ENCODE measurements around the gene ITGAV.

ITGAV gene

DNA sequence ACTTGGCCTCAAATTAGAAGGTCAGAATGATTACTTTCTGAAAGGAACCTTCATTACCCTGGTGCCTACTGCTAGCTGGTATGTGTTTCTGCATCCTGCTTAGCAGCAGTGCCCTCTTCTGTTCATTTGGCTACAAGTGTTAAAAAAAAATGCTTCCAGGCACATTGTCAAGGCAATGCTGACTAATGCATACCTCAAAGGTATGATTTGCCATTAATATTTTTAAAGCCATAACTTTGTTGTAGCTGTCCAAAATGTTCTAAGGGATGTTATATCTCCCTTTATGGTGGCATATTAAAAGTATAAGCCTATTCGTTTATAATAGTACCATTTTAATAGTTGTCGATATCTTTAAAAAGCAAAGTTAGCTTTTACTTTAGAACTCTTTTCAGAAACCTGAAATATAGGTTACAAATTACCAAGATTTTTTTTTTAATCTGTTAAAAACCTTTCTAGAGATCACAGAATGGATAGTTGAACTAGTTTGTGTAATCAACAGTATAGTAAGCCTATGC is 52.0 kb downstream of the ITGAV start:
- Histone ChIP-seq H3K36me3 (ENCODE audit: insufficient read depth, low read depth, low read length) (peaks cover 63% of the 10 kb centered on the region), H3K27ac (ENCODE audit: low read length) (no peak overlapping the region), H3K9ac (ENCODE audit: low read depth, low read length) (no peak overlapping the region), H3K27me3 (ENCODE audit: insufficient read depth, low read length) (no peaks in the 10 kb centered on the region), H3K9me3 (ENCODE audit: insufficient read depth, low read depth, low read length) (no peaks in the 10 kb centered on the region), H3K4me3 (ENCODE audit: low read length) (no peak overlapping the region), H3K4me1 (ENCODE audit: insufficient read depth, low read length) (no peaks in the 10 kb centered on the region; the same call in 1 of the 2 replicates)

DNA sequence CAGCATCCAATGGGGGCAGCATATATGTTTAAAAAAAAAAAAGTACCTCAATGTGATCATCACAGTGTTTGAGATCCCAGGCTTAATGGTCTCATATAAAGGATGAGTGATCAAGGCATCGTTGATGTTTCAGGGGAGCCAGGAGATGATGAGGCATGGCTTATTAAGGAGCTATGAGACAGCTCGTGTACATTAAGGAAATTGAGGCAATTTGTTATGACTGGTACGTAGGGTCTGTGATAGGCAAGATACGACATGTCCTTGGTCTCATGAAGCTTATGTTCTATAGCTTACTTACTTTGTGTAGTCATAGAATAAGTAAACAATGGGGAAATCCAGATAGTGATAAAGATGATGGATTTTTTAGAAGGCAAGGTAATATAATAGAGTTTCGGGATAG is 54.9 kb downstream of the ITGAV start:
- no peak overlapping the region for H3K4me3 ChIP-seq (ENCODE audit: low read length)
- peaks cover 55% of the 10 kb centered on the region; the same call in 1 of the 2 replicates for H3K36me3 ChIP-seq (ENCODE audit: insufficient read depth, low read depth, low read length)
- H3K4me1 ChIP-seq (ENCODE audit: insufficient read depth, low read length) = no peaks in the 10 kb centered on the region

DNA sequence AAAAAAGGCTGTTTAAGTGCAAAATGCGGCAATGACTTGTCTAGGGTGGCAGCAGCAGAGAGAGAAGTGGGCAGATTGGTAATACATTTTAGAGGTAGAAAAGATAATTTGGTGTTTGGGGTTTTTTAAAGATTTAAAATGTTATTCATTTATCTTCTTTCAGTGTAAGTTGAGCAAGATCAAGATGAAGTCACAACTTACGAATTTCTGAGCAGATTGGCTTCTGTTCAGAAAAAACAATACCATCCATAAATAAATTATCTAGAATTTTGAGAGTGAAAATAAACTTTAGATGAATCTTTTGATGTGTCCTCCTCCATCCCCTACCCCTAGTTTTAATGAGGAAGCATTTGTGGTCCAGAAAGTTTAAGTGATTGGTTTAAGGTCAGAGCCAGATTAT is 56.1 kb downstream of the ITGAV start:
- Histone ChIP-seq H3K9ac (ENCODE audit: low read depth, low read length) (no peak overlapping the region), H3K4me3 (ENCODE audit: low read length) (no peak overlapping the region), H3K9me3 (ENCODE audit: insufficient read depth, low read depth, low read length) (no peaks in the 10 kb centered on the region), H3K36me3 (ENCODE audit: insufficient read depth, low read depth, low read length) (peaks cover 43% of the 10 kb centered on the region; the same call in 1 of the 2 replicates), H3K27me3 (ENCODE audit: insufficient read depth, low read length) (no peaks in the 10 kb centered on the region), H3K4me1 (ENCODE audit: insufficient read depth, low read length) (no peaks in the 10 kb centered on the region), H3K27ac (ENCODE audit: low read length) (no peak overlapping the region)

More for the DNA sequence above, 54.9 kb downstream of the ITGAV start:
- H3K9me3 ChIP-seq (ENCODE audit: insufficient read depth, low read depth, low read length) = no peaks in the 10 kb centered on the region
- H3K27ac ChIP-seq (ENCODE audit: low read length) = no peak overlapping the region
- H3K27me3 ChIP-seq (ENCODE audit: insufficient read depth, low read length) = no peaks in the 10 kb centered on the region
- no peak overlapping the region for H3K9ac ChIP-seq (ENCODE audit: low read depth, low read length)

DNA sequence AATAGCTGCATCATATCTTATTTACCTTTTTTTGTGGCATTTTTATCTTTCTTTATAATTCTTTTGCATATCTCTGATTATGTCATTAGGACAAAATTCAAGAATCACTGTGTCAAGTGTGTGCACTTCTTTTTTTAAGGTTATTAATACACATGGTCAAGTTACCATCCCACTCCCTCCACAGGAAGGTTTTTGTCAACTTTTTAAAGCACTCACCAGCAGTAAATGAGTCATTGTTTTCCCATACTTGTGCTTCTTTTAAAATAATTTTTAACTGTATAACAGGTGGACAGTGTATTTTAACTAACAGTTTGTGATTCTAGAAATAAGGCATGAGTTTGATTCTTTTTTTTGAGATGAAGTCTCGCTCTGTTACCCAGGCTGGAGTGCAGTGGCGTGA is 58.3 kb downstream of the ITGAV start:
- H3K4me1 ChIP-seq (ENCODE audit: insufficient read depth, low read length) = no peaks in the 10 kb centered on the region
- no peak overlapping the region for H3K9ac ChIP-seq (ENCODE audit: low read depth, low read length)
- H3K27me3 ChIP-seq (ENCODE audit: insufficient read depth, low read length) = no peaks in the 10 kb centered on the region
- no peak overlapping the region for H3K27ac ChIP-seq (ENCODE audit: low read length)
- H3K9me3 ChIP-seq (ENCODE audit: insufficient read depth, low read depth, low read length) = no peaks in the 10 kb centered on the region
- no peak overlapping the region for H3K4me3 ChIP-seq (ENCODE audit: low read length)
- H3K36me3 ChIP-seq (ENCODE audit: insufficient read depth, low read depth, low read length) = peaks cover 24% of the 10 kb centered on the region; the same call in 1 of the 2 replicates

DNA sequence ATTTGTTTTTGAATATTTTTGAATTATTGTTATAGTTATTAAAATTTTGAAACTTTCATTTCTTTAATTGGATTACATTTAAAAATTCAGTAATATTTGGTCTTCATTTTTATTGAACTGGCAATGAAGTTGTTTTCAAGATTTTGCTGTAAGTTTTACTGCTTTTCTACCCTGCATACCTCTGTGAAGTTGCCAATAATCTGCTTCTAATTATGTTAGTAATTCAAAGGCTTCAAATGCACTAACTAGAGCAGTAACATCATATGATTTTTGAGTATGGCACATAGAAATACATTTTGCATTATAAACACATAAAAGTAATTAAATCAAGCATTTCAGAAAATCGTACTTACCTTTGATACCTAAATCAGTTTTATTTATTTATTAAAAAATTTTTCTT is 63.7 kb downstream of the ITGAV start:
- no peak overlapping the region for H3K9ac ChIP-seq (ENCODE audit: low read depth, low read length)
- H3K4me1 ChIP-seq (ENCODE audit: insufficient read depth, low read length) = no peaks in the 10 kb centered on the region
- no peak overlapping the region for H3K4me3 ChIP-seq (ENCODE audit: low read length)
- H3K9me3 ChIP-seq (ENCODE audit: insufficient read depth, low read depth, low read length) = no peaks in the 10 kb centered on the region
- no peak overlapping the region for H3K27ac ChIP-seq (ENCODE audit: low read length)
- no peaks in the 10 kb centered on the region for H3K27me3 ChIP-seq (ENCODE audit: insufficient read depth, low read length)
- peaks cover 33% of the 10 kb centered on the region for H3K36me3 ChIP-seq (ENCODE audit: insufficient read depth, low read depth, low read length)

DNA sequence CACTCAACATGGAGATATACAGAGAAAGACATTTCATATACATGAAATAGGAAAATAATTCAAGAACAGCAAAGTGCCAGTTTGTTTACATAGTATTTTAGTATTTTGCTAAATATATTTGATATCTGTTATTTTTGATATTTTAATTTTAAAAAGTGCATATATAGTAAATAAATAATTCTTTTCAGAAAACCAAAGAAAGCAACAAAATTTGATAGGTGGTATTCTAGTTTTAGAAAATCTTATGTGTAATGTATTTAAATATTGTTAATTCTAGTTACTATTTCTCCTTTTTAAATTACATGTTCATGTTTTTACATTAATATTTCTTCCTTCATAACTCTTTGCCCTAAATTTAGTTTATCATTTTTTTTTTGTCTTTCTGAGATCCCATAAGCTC is 69.5 kb downstream of the ITGAV start:
- H3K4me3 ChIP-seq (ENCODE audit: low read length) = no peak overlapping the region
- no peaks in the 10 kb centered on the region for H3K9me3 ChIP-seq (ENCODE audit: insufficient read depth, low read depth, low read length)
- no peaks in the 10 kb centered on the region for H3K27me3 ChIP-seq (ENCODE audit: insufficient read depth, low read length)
- no peak overlapping the region for H3K9ac ChIP-seq (ENCODE audit: low read depth, low read length)
- H3K4me1 ChIP-seq (ENCODE audit: insufficient read depth, low read length) = peaks cover 5% of the 10 kb centered on the region; the same call in 1 of the 2 replicates
- peaks cover 46% of the 10 kb centered on the region for H3K36me3 ChIP-seq (ENCODE audit: insufficient read depth, low read depth, low read length)
- no peak overlapping the region for H3K27ac ChIP-seq (ENCODE audit: low read length)

DNA sequence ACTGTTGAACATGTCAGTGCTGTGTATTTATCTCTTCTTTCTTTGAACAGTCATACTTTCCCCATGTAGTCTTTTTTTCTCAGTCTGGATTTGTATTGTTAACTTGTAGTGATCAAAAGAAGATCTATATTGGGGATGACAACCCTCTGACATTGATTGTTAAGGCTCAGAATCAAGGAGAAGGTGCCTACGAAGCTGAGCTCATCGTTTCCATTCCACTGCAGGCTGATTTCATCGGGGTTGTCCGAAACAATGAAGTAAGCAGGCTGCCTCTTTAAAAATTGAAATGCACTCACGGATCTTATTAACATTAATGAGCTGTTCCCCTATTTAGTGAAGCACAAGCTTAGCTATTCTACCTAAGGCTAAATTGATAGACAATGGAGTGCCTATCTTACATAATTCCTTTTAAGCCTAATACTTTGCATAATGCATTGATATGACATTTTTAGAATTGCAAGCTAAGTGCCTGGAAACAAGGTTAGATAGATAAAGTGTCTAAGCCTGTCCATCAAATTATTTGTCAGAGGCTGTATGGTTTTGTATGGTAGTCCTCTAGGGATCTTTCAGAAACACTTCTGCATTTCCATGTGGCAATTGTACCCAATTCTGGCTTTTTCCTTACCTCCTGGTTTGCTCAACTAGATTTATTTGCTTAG is 74.7 kb downstream of the ITGAV start:
- H3K4me1 ChIP-seq (ENCODE audit: insufficient read depth, low read length) = peaks cover 5% of the 10 kb centered on the region; the same call in 1 of the 2 replicates
- peaks cover 59% of the 10 kb centered on the region for H3K36me3 ChIP-seq (ENCODE audit: insufficient read depth, low read depth, low read length)
- H3K27me3 ChIP-seq (ENCODE audit: insufficient read depth, low read length) = no peaks in the 10 kb centered on the region
- no peak overlapping the region for H3K27ac ChIP-seq (ENCODE audit: low read length)
- H3K4me3 ChIP-seq (ENCODE audit: low read length) = no peak overlapping the region
- H3K9ac ChIP-seq (ENCODE audit: low read depth, low read length) = no peak overlapping the region
- H3K9me3 ChIP-seq (ENCODE audit: insufficient read depth, low read depth, low read length) = no peaks in the 10 kb centered on the region

DNA sequence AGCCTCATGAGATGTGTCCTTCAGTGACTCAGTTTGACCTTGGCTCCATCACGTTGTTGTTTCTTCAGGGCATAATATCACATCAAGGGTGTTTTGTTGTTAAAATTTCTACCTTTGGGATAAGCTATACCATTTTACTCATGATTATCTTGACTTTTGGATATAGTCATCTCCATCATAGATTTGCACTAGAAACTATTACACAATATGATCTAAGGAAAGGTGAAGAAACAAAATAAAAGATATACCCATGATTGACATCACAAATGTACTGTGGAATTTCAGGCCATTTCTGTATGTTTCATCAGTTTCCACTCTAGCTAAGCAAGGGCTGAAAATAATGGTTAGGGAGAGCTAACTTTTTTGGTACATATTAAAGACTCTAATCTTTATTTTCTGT is 79.3 kb downstream of the ITGAV start:
- H3K27me3 ChIP-seq (ENCODE audit: insufficient read depth, low read length) = no peaks in the 10 kb centered on the region
- no peak overlapping the region for H3K9ac ChIP-seq (ENCODE audit: low read depth, low read length)
- H3K4me3 ChIP-seq (ENCODE audit: low read length) = no peak overlapping the region
- H3K36me3 ChIP-seq (ENCODE audit: insufficient read depth, low read depth, low read length) = peaks cover 92% of the 10 kb centered on the region
- no peak overlapping the region for H3K27ac ChIP-seq (ENCODE audit: low read length)
- no peaks in the 10 kb centered on the region for H3K4me1 ChIP-seq (ENCODE audit: insufficient read depth, low read length)
- H3K9me3 ChIP-seq (ENCODE audit: insufficient read depth, low read depth, low read length) = peaks cover 14% of the 10 kb centered on the region

DNA sequence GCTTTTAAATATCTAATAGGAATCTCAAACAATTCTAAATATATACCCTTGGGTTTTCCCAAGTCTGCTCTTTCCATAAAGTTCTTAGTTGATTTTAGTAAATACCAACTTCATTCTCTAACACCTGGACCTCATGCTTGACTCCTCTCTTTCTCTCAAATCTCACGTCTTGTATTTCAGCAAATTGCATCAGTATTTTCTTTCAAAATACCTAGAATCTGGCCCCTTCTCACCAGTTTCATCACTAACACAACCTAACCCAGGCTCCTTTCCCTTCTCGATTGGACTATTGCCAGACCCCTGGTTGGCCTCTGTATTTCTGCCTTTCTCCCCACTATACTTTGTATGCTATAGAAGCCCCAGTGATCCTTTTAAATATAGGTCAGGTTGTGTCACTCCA is 81.0 kb downstream of the ITGAV start:
- Histone ChIP-seq H3K36me3 (ENCODE audit: insufficient read depth, low read depth, low read length) (peaks cover 93% of the 10 kb centered on the region), H3K9ac (ENCODE audit: low read depth, low read length) (no peak overlapping the region), H3K9me3 (ENCODE audit: insufficient read depth, low read depth, low read length) (peaks cover 14% of the 10 kb centered on the region), H3K27me3 (ENCODE audit: insufficient read depth, low read length) (no peaks in the 10 kb centered on the region), H3K4me1 (ENCODE audit: insufficient read depth, low read length) (no peaks in the 10 kb centered on the region), H3K27ac (ENCODE audit: low read length) (no peak overlapping the region), H3K4me3 (ENCODE audit: low read length) (no peak overlapping the region)

DNA sequence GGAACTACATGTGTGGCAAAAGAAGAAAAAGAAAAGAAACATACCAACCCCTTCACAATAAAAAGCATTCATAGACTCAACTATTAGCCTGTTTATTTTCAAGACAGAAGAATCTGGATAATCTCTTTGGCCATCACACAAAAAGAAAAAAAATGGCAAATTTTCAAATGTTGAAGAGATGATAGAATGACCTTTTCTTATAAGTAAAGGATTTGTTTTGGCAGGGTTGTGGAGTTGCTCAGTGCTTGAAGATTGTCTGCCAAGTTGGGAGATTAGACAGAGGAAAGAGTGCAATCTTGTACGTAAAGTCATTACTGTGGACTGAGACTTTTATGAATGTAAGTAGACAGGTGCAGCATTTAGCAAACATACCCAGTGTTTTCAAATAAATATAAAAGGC is 85.5 kb downstream of the ITGAV start:
- Histone ChIP-seq H3K9me3 (ENCODE audit: insufficient read depth, low read depth, low read length) (peaks cover 14% of the 10 kb centered on the region), H3K4me3 (ENCODE audit: low read length) (no peak overlapping the region), H3K36me3 (ENCODE audit: insufficient read depth, low read depth, low read length) (peaks cover 79% of the 10 kb centered on the region), H3K27ac (ENCODE audit: low read length) (no peak overlapping the region), H3K4me1 (ENCODE audit: insufficient read depth, low read length) (no peaks in the 10 kb centered on the region), H3K27me3 (ENCODE audit: insufficient read depth, low read length) (no peaks in the 10 kb centered on the region), H3K9ac (ENCODE audit: low read depth, low read length) (no peak overlapping the region)

DNA sequence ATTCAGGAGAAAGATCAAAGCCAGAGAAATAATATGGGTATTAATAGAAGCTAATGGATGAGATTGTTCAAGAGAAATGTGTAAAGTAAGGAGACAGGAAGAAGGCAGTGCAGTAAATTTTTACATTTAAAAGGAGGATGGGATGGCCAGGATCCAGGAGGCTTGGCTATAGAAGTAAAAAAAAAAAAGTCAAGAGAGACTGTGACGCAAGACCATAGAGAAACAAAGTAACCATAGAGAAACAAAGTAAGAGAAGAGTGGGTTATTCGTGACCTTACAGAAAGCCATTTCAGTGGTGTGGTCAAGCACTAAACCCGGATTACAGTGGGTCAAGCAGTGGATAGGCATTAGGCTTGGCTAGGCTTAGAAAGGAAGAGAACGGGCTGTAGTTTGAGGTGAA is 93.5 kb downstream of the ITGAV start:
- H3K27ac ChIP-seq (ENCODE audit: low read length) = no peak overlapping the region
- peaks cover 7% of the 10 kb centered on the region; the same call in 1 of the 2 replicates for H3K9me3 ChIP-seq (ENCODE audit: insufficient read depth, low read depth, low read length)
- no peaks in the 10 kb centered on the region for H3K27me3 ChIP-seq (ENCODE audit: insufficient read depth, low read length)
- no peak overlapping the region for H3K9ac ChIP-seq (ENCODE audit: low read depth, low read length)
- no peaks in the 10 kb centered on the region for H3K4me1 ChIP-seq (ENCODE audit: insufficient read depth, low read length)
- H3K36me3 ChIP-seq (ENCODE audit: insufficient read depth, low read depth, low read length) = peaks cover 8% of the 10 kb centered on the region; the same call in 1 of the 2 replicates
- no peak overlapping the region for H3K4me3 ChIP-seq (ENCODE audit: low read length)

DNA sequence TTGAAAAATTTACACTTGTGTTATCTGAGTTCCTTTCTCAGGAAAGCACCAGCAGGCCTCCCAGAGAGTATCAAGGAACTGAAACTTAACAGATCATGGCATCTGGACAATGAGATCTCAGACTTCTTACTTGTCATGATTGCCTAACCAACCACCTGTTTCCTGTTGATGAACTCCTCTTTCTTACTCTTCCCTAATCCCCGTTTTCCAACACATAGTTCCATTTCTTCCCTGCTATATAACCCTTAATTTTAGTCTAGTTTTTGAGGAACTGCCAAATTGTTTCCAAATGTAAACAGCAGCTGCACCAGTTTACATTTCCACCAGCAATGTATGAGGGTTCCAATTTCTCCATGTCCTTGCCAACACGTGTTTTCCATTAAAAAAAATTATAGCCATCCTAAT is 98.0 kb downstream of the ITGAV start:
- Histone ChIP-seq H3K27me3 (ENCODE audit: insufficient read depth, low read length) (no peaks in the 10 kb centered on the region), H3K4me3 (ENCODE audit: low read length) (no peak overlapping the region), H3K9me3 (ENCODE audit: insufficient read depth, low read depth, low read length) (peaks cover 7% of the 10 kb centered on the region; the same call in 1 of the 2 replicates), H3K4me1 (ENCODE audit: insufficient read depth, low read length) (no peaks in the 10 kb centered on the region), H3K9ac (ENCODE audit: low read depth, low read length) (no peak overlapping the region), H3K27ac (ENCODE audit: low read length) (no peak overlapping the region), H3K36me3 (ENCODE audit: insufficient read depth, low read depth, low read length) (no peaks in the 10 kb centered on the region)
